Hair follicle dermal papilla cell (primary cell): ENCODE data around the gene ABCG8. TPM values are rescaled to one million over a fixed set of nuclear protein-coding genes. Genes with fewer than 3 reads are reported as not detected.

Source experiments
- small RNA-seq: library from RNA; depleted of rRNA; stranded (forward); fragments of <200 nt; gene quantifications from one replicate; pipeline ENCODE3, GENCODE V24; 2012
- total RNA-seq: library from RNA; depleted of rRNA; stranded (reverse); fragments of >200 nt; gene quantifications from 2 replicates; pipeline ENCODE4 v1.2.3, GENCODE V29; 2012

The ABCG8 gene
- not detected in 2 replicates for total RNA-seq

GRCh38 chr2:43838560-43839267, at the start of gene ABCG8, which contains the start of gene ABCG5:
Gene ABCG8, plus strand, starts transcription at chr2:43838971. Its CDS starts 83 bp downstream, at chr2:43839054.
Gene ABCG5, minus strand, starts transcription at chr2:43838839. Its CDS starts 160 bp downstream, at chr2:43838679.

Small RNA genes lying within 50 kb of the gene (small RNA-seq; reads per million reads assigned to genes)
- not detected for gene RN7SL455P
- not detected for gene RNU6-1048P

Other genes with a start within 250 kb of the ABCG8 start
- 21.3 and 28.9 TPM in 2 replicates for gene THADA, start 242.9 kb upstream of the ABCG8 start, total RNA-seq
- 5.6 and 11.4 TPM in 2 replicates for gene PLEKHH2, start 201.7 kb upstream of the ABCG8 start, total RNA-seq
- 0.16 and 0.97 TPM in 2 replicates for gene C1GALT1C1L, start 162.5 kb upstream of the ABCG8 start, total RNA-seq
- 19.0 and 19.9 TPM in 2 replicates for gene DYNC2LI1, start 64.9 kb upstream of the ABCG8 start, total RNA-seq
- not detected in 2 replicates for gene ABCG5, start 132 bp upstream of the ABCG8 start, total RNA-seq
- 40.0 and 50.1 TPM in 2 replicates for gene LRPPRC, start 157.0 kb downstream of the ABCG8 start, total RNA-seq